IMR-90 (cell line): ENCODE results near the gene SMTNL1. TPM values are rescaled to one million over a fixed set of nuclear protein-coding genes. Genes with fewer than 3 reads are reported as not detected.
A peak's percentile ranks its signal among the peaks of the same experiment; 100 is the strongest.
"Not testable (repeated sequence)": the region's sequence is repeated elsewhere in the genome, so short reads cannot be mapped to it uniquely, and the experiment has no call there.

Source experiments
- ATAC-seq: fragments of 200-7000 bp; cut with Tn5 transposase; 2 replicates; pipeline ENCODE4 v1.9.1; 2020; ENCODE audit warnings: low read depth, mild to moderate bottlenecking, moderate library complexity
- BruUV-seq: library from RNA; stranded (reverse); fragments of 400-500 nt; replicated peaks from 2 replicates; lab custom pipeline; 2021; lab: Mats Ljungman, UMichigan
- CTCF ChIA-PET: fragments of 300-600 bp; formaldehyde crosslinking; extraction: SDS; loops from one replicate; lab custom pipeline; 2021; ENCODE audit warnings: antibody characterized with exemption; lab: Yijun Ruan, JAX
- POLR2A ChIA-PET: fragments of 300-600 bp; sonication (Branson Sonifier 250); formaldehyde crosslinking; loops from one replicate; lab custom pipeline; 2022; ENCODE audit warnings: antibody characterized with exemption; ENCODE audit not compliant: unreplicated experiment; lab: Charles Lee
- DNase-seq: peaks from one replicate; pipeline ENCODE4 v3.0.0; 2013
- H2AFZ ChIP-seq: replicated peaks from 2 replicates; pipeline ENCODE3; 2013; ENCODE audit warnings: low read length, mild to moderate bottlenecking; ENCODE audit not compliant: poor library complexity
- H2AK5ac ChIP-seq: 2 replicates; pipeline ENCODE4 v1.6.1; 2013; ENCODE audit warnings: low read depth, low read length, inconsistent platforms
- H2AK9ac ChIP-seq: replicated peaks from 2 replicates; pipeline ENCODE3; 2013; ENCODE audit warnings: mild to moderate bottlenecking, low read depth, low read length, moderate library complexity; ENCODE audit not compliant: poor library complexity
- H2BK120ac ChIP-seq: 2 replicates; pipeline ENCODE4 v1.6.1; 2013; ENCODE audit warnings: low read depth, low read length, inconsistent platforms
- H2BK15ac ChIP-seq: 3 replicates; pipeline ENCODE4 v1.6.1; 2013; ENCODE audit warnings: low read depth, low read length, inconsistent platforms
- H2BK20ac ChIP-seq: 2 replicates; pipeline ENCODE4 v1.6.1; 2013; ENCODE audit warnings: low read depth, mild to moderate bottlenecking, inconsistent platforms, low read length, moderate library complexity
- H2BK5ac ChIP-seq: 2 replicates; pipeline ENCODE4 v1.6.1; 2013; ENCODE audit warnings: mild to moderate bottlenecking, low read depth, low read length, inconsistent platforms; ENCODE audit not compliant: poor library complexity, severe bottlenecking
- H3K14ac ChIP-seq: replicated peaks from 2 replicates; pipeline ENCODE4 v1.6.1; 2013; ENCODE audit warnings: low read depth, low read length, inconsistent platforms
- H3K18ac ChIP-seq: 2 replicates; pipeline ENCODE4 v1.6.1; 2013; ENCODE audit warnings: low read depth, low read length, control low read depth
- H3K23ac ChIP-seq: 2 replicates; pipeline ENCODE4 v1.6.1; 2013; ENCODE audit warnings: low read depth, low read length, inconsistent platforms
- H3K27ac ChIP-seq: 2 replicates; pipeline ENCODE4 v1.5.1; 2013; ENCODE audit warnings: mild to moderate bottlenecking, control low read depth, low read length; ENCODE audit not compliant: insufficient read depth
- H3K27me3 ChIP-seq: 2 replicates; pipeline ENCODE4 v1.6.1; 2013; ENCODE audit warnings: low read length; ENCODE audit not compliant: control insufficient read depth, insufficient read depth
- H3K36me3 ChIP-seq: 2 replicates; pipeline ENCODE4 v1.6.1; 2013; ENCODE audit warnings: low read length, mixed read lengths; ENCODE audit not compliant: control insufficient read depth, insufficient read depth
- H3K4ac ChIP-seq: 2 replicates; pipeline ENCODE4 v1.6.1; 2013; ENCODE audit warnings: low read depth, low read length, inconsistent platforms
- H3K4me1 ChIP-seq: 2 replicates; pipeline ENCODE4 v1.6.1; 2013; ENCODE audit warnings: low read length, mixed read lengths; ENCODE audit not compliant: control insufficient read depth, insufficient read depth
- H3K4me2 ChIP-seq: 2 replicates; pipeline ENCODE4 v1.6.1; 2013; ENCODE audit warnings: low read depth, mild to moderate bottlenecking, control low read depth, low read length, moderate library complexity
- H3K4me3 ChIP-seq: 2 replicates; pipeline ENCODE4 v1.5.1; 2013; ENCODE audit warnings: low read depth, mild to moderate bottlenecking, control low read depth, low read length, moderate library complexity; ENCODE audit not compliant: insufficient read depth
- H3K56ac ChIP-seq: 2 replicates; pipeline ENCODE4 v1.6.1; 2013; ENCODE audit warnings: low read length, inconsistent platforms; ENCODE audit not compliant: insufficient read depth; ENCODE audit errors: extremely low read depth
- H3K79me1 ChIP-seq, 2 experiments: 2 replicates each; pipeline ENCODE4 v1.6.1; 2013; ENCODE audit warnings: low read length in 2 of 2, inconsistent platforms in 1 of 2, low read depth in 1 of 2
- H3K9ac ChIP-seq: 2 replicates; pipeline ENCODE4 v1.6.1; 2013; ENCODE audit warnings: low read depth, low read length, control low read depth
- H3K9me1 ChIP-seq: 2 replicates; pipeline ENCODE4 v1.6.1; 2013; ENCODE audit warnings: low read length, inconsistent platforms; ENCODE audit not compliant: insufficient read depth
- H3K9me3 ChIP-seq: 2 replicates; pipeline ENCODE4 v1.6.1; 2013; ENCODE audit warnings: low read length; ENCODE audit not compliant: control insufficient read depth, insufficient read depth
- H4K20me1 ChIP-seq: 2 replicates; pipeline ENCODE4 v1.6.1; 2013; ENCODE audit warnings: low read length, inconsistent platforms; ENCODE audit not compliant: insufficient read depth
- H4K5ac ChIP-seq: 2 replicates; pipeline ENCODE4 v1.6.1; 2013; ENCODE audit warnings: mild to moderate bottlenecking, low read depth, low read length, control low read depth
- H4K8ac ChIP-seq, 2 experiments: 2 replicates each; pipeline ENCODE4 v1.6.1; 2013; ENCODE audit warnings: low read depth in 2 of 2, low read length in 2 of 2, control low read depth in 1 of 2, inconsistent platforms in 1 of 2
- H4K91ac ChIP-seq: 2 replicates; pipeline ENCODE4 v1.6.1; 2013; ENCODE audit warnings: low read depth, low read length, inconsistent platforms; ENCODE audit not compliant: insufficient read depth
- SMC3 ChIP-seq: fragments of 150-350 bp; IDR thresholded peaks from 2 replicates; pipeline ENCODE4 v1.6.1; 2016; ENCODE audit warnings: low read depth, mild to moderate bottlenecking, antibody characterized with exemption, low read length, moderate library complexity
- WGBS, 2 experiments: methylation state at CpG; one replicate each; pipeline versions ENCODE4 v1.1.5 to v1.1.7; 2013; ENCODE audit warnings: missing lambda C conversion rate in 2 of 2; ENCODE audit not compliant: insufficient read length in 1 of 2; ENCODE audit errors: extremely low coverage in 2 of 2; 5-methylcytosine and 5-hydroxymethylcytosine counted together
- dilution Hi-C: fragments of 300-500 bp; cut with HindIII; formaldehyde crosslinking; loops from one replicate; pipeline ENCODE4 v1.14.3; 2018; ENCODE audit warnings: low sequenced_read_pairs; ENCODE audit not compliant: unreplicated experiment
- in situ Hi-C: fragments of 300-500 bp; cut with MboI; formaldehyde crosslinking; loops from 3 replicates; pipeline ENCODE4 v1.14.3; 2019; ENCODE audit warnings: low sequenced_read_pairs, inconsistent platforms, mixed read lengths
- intact Hi-C: fragments of 100-400 bp; cut with micrococcal nuclease; formaldehyde crosslinking; loops from 2 replicates; pipeline ENCODE4 v1.10.0; 2022
- polyA plus RNA-seq, 3 experiments: library from polyadenylated mRNA; depleted of rRNA; stranded (reverse); fragments of >200 nt; gene quantifications; 2 replicates each; pipeline ENCODE4 v1.2.3, GENCODE V29; 2012; ENCODE audit warnings: low replicate concordance in 1 of 3
- total RNA-seq: library from RNA; depleted of rRNA; stranded (reverse); fragments of >200 nt; gene quantifications from 2 replicates; pipeline ENCODE4 v1.2.3, GENCODE V29; 2012
- TF ChIP-seq, protein P1 (sequence below): fragments of 150-350 bp; IDR thresholded peaks from 2 replicates; pipeline ENCODE4 v1.6.1; 2017; ENCODE audit warnings: mild to moderate bottlenecking, antibody characterized with exemption, low read length, low read depth

Gene SMTNL1
- total and polyA plus RNA-seq, 2 of the 4 experiments (the other 2 are of a cell fraction) = not detected

DNA sequence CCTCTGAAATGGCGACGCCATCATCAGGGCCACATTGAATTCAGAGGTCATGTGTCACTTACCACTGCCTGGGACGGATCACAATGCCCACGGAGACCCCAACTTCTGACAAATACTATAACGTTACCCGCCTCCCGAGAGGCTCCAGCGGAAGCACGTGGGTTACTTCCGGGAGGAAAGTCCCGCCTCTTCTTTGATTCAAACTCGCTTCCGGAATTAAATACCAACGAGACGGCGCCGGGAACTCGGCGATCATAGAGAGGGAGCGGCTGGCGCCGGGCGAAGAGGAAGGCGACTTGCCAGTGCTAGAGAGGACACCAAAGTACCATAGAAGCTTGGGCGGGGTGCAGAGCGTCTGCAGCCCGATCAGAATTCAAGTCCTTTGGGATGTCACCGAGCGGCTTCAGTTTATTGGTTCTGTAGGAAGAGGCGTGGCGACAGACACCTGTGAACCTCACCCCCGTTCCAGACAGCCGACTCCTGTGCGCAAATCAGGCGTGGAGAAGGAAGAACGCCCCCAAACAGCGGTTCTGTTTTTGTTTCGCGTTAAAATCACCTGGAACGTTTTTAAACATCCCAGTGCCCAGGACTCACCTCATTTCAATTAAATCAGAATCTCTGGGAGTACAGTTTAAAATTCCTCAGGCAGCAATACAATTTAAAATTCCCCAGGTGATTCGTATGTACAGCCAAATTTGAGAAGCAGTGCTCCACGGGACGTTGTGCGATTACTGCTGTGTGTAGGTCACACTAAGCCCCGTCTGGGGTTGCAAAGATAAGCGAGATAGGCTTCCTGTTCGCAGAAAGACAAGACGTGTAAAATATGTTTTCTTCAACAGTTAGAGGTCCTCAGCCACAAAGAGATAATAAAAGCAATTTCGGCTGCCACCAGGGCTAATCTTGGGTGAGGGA, 6.5 kb upstream of the SMTNL1 start, which contains the start of gene TIMM10 (continued):
- TF ChIP-seq, protein P1, sequence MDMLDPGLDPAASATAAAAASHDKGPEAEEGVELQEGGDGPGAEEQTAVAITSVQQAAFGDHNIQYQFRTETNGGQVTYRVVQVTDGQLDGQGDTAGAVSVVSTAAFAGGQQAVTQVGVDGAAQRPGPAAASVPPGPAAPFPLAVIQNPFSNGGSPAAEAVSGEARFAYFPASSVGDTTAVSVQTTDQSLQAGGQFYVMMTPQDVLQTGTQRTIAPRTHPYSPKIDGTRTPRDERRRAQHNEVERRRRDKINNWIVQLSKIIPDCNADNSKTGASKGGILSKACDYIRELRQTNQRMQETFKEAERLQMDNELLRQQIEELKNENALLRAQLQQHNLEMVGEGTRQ = peak; percentile 78
- TF ChIP-seq SMC3 = no peak

- H2BK20ac ChIP-seq, H3K4ac ChIP-seq, H3K27ac ChIP-seq, H3K9me3 ChIP-seq, in situ Hi-C loops, dilution Hi-C loops, H2BK5ac ChIP-seq, H4K8ac ChIP-seq, H3K4me1 ChIP-seq, H3K4me3 ChIP-seq, H2AK9ac ChIP-seq, H3K56ac ChIP-seq, H2AFZ ChIP-seq, H3K18ac ChIP-seq, H3K9ac ChIP-seq, H2AK5ac ChIP-seq, H4K20me1 ChIP-seq, H3K14ac ChIP-seq, H2BK15ac ChIP-seq, H4K5ac ChIP-seq, H3K23ac ChIP-seq, DNase-seq, H3K4me2 ChIP-seq, H3K36me3 ChIP-seq, H2BK120ac ChIP-seq, H3K9me1 ChIP-seq, H4K91ac ChIP-seq, intact Hi-C loops, POLR2A ChIA-PET, BruUV-seq, ATAC-seq, CTCF ChIA-PET: not testable (repeated sequence)
- WGBS, 2 experiments = 96% methylated on average over 4 of the region's 7 CpGs; no CpG with 5 or more reads in 1 of the 2 experiments
- H3K79me1 ChIP-seq = peaks cover 9 to 11% of the 10 kb centered on the region in 2 experiments
- H3K27me3 ChIP-seq = peaks cover 22% of the 10 kb centered on the region
Observed at GRCh38 chr11:57534449-57534848, 2.9 kb upstream of the SMTNL1 start.
